ENCODE measurements around the gene THADA.

DNA sequence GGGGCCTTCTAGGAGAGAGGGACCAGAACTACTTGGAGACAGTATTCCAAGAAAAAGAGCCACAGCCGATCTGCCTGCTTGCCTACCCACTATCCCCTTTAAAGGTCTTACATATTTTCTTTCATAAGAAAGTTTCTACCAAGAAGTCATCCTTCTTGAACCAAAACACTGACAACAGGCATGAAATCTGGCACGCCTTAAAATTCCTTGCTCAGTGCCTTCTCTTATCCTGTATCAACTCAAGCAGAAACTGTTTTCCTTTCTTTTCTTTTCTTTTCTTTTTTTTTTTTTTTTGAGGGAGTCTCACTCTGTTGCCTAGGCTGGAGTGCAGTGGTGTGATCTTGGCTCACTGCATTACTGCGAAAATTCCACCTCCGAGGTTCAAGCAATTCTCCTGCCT lies 321.1 kb downstream of the THADA start:
- TF ChIP-seq, protein P1, sequence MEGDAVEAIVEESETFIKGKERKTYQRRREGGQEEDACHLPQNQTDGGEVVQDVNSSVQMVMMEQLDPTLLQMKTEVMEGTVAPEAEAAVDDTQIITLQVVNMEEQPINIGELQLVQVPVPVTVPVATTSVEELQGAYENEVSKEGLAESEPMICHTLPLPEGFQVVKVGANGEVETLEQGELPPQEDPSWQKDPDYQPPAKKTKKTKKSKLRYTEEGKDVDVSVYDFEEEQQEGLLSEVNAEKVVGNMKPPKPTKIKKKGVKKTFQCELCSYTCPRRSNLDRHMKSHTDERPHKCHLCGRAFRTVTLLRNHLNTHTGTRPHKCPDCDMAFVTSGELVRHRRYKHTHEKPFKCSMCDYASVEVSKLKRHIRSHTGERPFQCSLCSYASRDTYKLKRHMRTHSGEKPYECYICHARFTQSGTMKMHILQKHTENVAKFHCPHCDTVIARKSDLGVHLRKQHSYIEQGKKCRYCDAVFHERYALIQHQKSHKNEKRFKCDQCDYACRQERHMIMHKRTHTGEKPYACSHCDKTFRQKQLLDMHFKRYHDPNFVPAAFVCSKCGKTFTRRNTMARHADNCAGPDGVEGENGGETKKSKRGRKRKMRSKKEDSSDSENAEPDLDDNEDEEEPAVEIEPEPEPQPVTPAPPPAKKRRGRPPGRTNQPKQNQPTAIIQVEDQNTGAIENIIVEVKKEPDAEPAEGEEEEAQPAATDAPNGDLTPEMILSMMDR (conservative IDR thresholded peaks at IDR 0.05; ENCODE audit: low read length) = no peak
- no peak for TF ChIP-seq EZH2phosphoT487 (IDR thresholded peaks at IDR 0.05; ENCODE audit: borderline replicate concordance, low read depth, low read length)

All from OCI-LY7 (cell line).